ENCODE results near the gene HHIP. TPM values are rescaled to one million over a fixed set of nuclear protein-coding genes. Genes with fewer than 3 reads are reported as not detected.

HHIP gene
- polyA plus RNA-seq, 1 donor: 18.6 TPM

- no peaks in the 10 kb centered on the region for H3K36me3 ChIP-seq (ENCODE audit: control insufficient read depth, insufficient read depth, low read length)
- no peak overlapping the region for H3K4me3 ChIP-seq (ENCODE audit: low read length)
- 63% methylated on average over 2 of the region's 6 CpGs for WGBS (ENCODE audit: insufficient coverage, low lambda C conversion rate)
- H3K9me3 ChIP-seq (ENCODE audit: control insufficient read depth, low read depth, low read length): no peaks in the 10 kb centered on the region
- no peaks in the 10 kb centered on the region for H3K27me3 ChIP-seq (ENCODE audit: control insufficient read depth, insufficient read depth, low read length)
- H3K4me1 ChIP-seq (ENCODE audit: control insufficient read depth, insufficient read depth, low read length): no peaks in the 10 kb centered on the region
- DNase-seq: no peak
- H3K27ac ChIP-seq (ENCODE audit: low read length): no peak overlapping the region
Observed at GRCh38 chr4:144705601-144706590, 59.9 kb downstream of the HHIP start.

GRCh38 chr4:144709159-144709558 is 63.2 kb downstream of the HHIP start:
- WGBS (ENCODE audit: insufficient coverage, low lambda C conversion rate): no CpG with 5 or more reads among the region's 2 CpGs

DNA sequence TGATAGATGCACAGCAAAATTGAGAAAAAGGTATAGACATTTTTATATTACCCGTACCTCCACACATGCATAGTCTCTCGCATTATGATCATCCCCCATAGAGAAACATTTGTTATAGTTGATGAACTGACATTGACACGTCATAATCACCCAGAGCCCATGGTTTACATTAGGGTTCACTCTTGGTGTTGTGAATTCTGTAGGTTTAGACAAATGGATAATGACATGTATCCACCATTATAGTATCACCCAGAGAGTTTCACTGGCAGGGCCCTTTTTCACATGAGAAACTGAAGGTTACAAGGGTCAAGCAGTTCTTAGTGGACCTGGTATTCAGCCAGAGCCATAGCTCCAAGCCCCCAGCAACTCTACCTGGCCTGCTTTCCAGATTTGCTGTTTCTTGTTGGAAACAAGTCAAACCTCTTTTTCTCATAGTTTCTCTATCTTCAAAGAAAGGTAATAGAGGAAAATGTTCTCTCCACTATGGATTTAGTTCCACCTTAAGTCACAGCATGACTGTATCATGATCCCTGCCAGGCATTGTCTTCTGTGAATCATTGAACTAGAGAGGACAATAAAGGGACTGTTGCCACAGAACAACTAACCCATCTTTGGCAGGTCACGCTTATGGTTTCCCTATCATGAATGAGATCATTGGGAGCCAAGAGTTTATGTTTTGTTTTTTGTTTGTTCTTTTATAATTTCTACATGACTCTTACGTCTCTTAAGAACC is 64.0 kb downstream of the HHIP start:
- no peaks in the 10 kb centered on the region for H3K36me3 ChIP-seq (ENCODE audit: control insufficient read depth, insufficient read depth, low read length)
- no peak overlapping the region for H3K4me3 ChIP-seq (ENCODE audit: low read length)
- WGBS (ENCODE audit: insufficient coverage, low lambda C conversion rate): 93% methylated on average over 4 of the region's 5 CpGs
- H3K9me3 ChIP-seq (ENCODE audit: control insufficient read depth, low read depth, low read length): no peaks in the 10 kb centered on the region
- no peaks in the 10 kb centered on the region for H3K27me3 ChIP-seq (ENCODE audit: control insufficient read depth, insufficient read depth, low read length)
- no peak for DNase-seq
- no peaks in the 10 kb centered on the region for H3K4me1 ChIP-seq (ENCODE audit: control insufficient read depth, insufficient read depth, low read length)
- H3K27ac ChIP-seq (ENCODE audit: low read length): no peak overlapping the region

More at GRCh38 chr4:144709159-144709558, 63.2 kb downstream of the HHIP start:
- Histone ChIP-seq H3K27ac (ENCODE audit: low read length) (no peak overlapping the region), H3K9me3 (ENCODE audit: control insufficient read depth, low read depth, low read length) (no peaks in the 10 kb centered on the region), H3K4me3 (ENCODE audit: low read length) (no peak overlapping the region), H3K36me3 (ENCODE audit: control insufficient read depth, insufficient read depth, low read length) (no peaks in the 10 kb centered on the region), H3K27me3 (ENCODE audit: control insufficient read depth, insufficient read depth, low read length) (no peaks in the 10 kb centered on the region), H3K4me1 (ENCODE audit: control insufficient read depth, insufficient read depth, low read length) (no peaks in the 10 kb centered on the region)
- DNase-seq: no peak

DNA sequence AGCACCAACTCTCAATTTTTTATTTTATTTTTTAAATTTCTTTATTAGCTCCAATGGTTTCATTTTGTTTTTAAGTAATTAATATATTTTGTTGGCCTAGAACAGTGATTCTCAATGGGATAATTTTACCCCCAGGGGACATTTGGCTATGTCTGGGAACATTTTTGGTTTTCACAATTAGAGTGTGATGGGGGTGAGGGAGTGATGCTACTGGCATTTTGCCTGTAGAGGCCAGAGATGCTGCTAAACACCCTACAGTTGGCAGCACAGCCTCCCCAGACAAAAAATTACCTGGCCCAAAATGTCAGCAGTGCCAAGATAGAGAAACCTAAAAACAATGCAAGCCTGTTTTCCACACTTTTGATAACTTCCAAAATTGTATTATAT is 64.6 kb downstream of the HHIP start:
- no peaks in the 10 kb centered on the region for H3K4me1 ChIP-seq (ENCODE audit: control insufficient read depth, insufficient read depth, low read length)
- H3K27me3 ChIP-seq (ENCODE audit: control insufficient read depth, insufficient read depth, low read length): no peaks in the 10 kb centered on the region
- no peak overlapping the region for H3K27ac ChIP-seq (ENCODE audit: low read length)
- no peaks in the 10 kb centered on the region for H3K9me3 ChIP-seq (ENCODE audit: control insufficient read depth, low read depth, low read length)
- no peak overlapping the region for H3K4me3 ChIP-seq (ENCODE audit: low read length)
- no peak for DNase-seq
- H3K36me3 ChIP-seq (ENCODE audit: control insufficient read depth, insufficient read depth, low read length): no peaks in the 10 kb centered on the region

- Histone ChIP-seq H3K36me3 (ENCODE audit: control insufficient read depth, insufficient read depth, low read length) (no peaks in the 10 kb centered on the region), H3K9me3 (ENCODE audit: control insufficient read depth, low read depth, low read length) (no peaks in the 10 kb centered on the region), H3K27me3 (ENCODE audit: control insufficient read depth, insufficient read depth, low read length) (no peaks in the 10 kb centered on the region), H3K4me1 (ENCODE audit: control insufficient read depth, insufficient read depth, low read length) (no peaks in the 10 kb centered on the region), H3K27ac (ENCODE audit: low read length) (no peak overlapping the region), H3K4me3 (ENCODE audit: low read length) (no peak overlapping the region)
- WGBS (ENCODE audit: insufficient coverage, low lambda C conversion rate): 66% methylated on average over 2 of the region's 4 CpGs
- no peak for DNase-seq
Observed at GRCh38 chr4:144711700-144712456, 65.9 kb downstream of the HHIP start.

- H3K4me1 ChIP-seq (ENCODE audit: control insufficient read depth, insufficient read depth, low read length): no peaks in the 10 kb centered on the region
- no peak for DNase-seq
- no peaks in the 10 kb centered on the region for H3K27me3 ChIP-seq (ENCODE audit: control insufficient read depth, insufficient read depth, low read length)
- H3K27ac ChIP-seq (ENCODE audit: low read length): no peak overlapping the region
- WGBS (ENCODE audit: insufficient coverage, low lambda C conversion rate): 56% methylated on average over 3 of the region's 3 CpGs
- H3K4me3 ChIP-seq (ENCODE audit: low read length): no peak overlapping the region
- no peaks in the 10 kb centered on the region for H3K36me3 ChIP-seq (ENCODE audit: control insufficient read depth, insufficient read depth, low read length)
- H3K9me3 ChIP-seq (ENCODE audit: control insufficient read depth, low read depth, low read length): no peaks in the 10 kb centered on the region
Observed at GRCh38 chr4:144712775-144713174, 66.8 kb downstream of the HHIP start.

GRCh38 chr4:144714166-144714565 is 68.2 kb downstream of the HHIP start:
- H3K9me3 ChIP-seq (ENCODE audit: control insufficient read depth, low read depth, low read length): no peaks in the 10 kb centered on the region
- no peak overlapping the region for H3K4me3 ChIP-seq (ENCODE audit: low read length)
- WGBS (ENCODE audit: insufficient coverage, low lambda C conversion rate): no CpG with 5 or more reads among the region's 3 CpGs
- no peaks in the 10 kb centered on the region for H3K36me3 ChIP-seq (ENCODE audit: control insufficient read depth, insufficient read depth, low read length)
- no peaks in the 10 kb centered on the region for H3K4me1 ChIP-seq (ENCODE audit: control insufficient read depth, insufficient read depth, low read length)
- H3K27me3 ChIP-seq (ENCODE audit: control insufficient read depth, insufficient read depth, low read length): no peaks in the 10 kb centered on the region
- H3K27ac ChIP-seq (ENCODE audit: low read length): no peak overlapping the region
- DNase-seq: no peak

- DNase-seq: no peak
- Histone ChIP-seq H3K27ac (ENCODE audit: low read length) (no peak overlapping the region), H3K4me3 (ENCODE audit: low read length) (no peak overlapping the region), H3K27me3 (ENCODE audit: control insufficient read depth, insufficient read depth, low read length) (no peaks in the 10 kb centered on the region), H3K36me3 (ENCODE audit: control insufficient read depth, insufficient read depth, low read length) (no peaks in the 10 kb centered on the region), H3K4me1 (ENCODE audit: control insufficient read depth, insufficient read depth, low read length) (no peaks in the 10 kb centered on the region), H3K9me3 (ENCODE audit: control insufficient read depth, low read depth, low read length) (no peaks in the 10 kb centered on the region)
- WGBS (ENCODE audit: insufficient coverage, low lambda C conversion rate): no CpG with 5 or more reads among the region's 2 CpGs
Observed at GRCh38 chr4:144715230-144715629, 69.3 kb downstream of the HHIP start.

- WGBS (ENCODE audit: insufficient coverage, low lambda C conversion rate): 90% methylated on average over 1 of the region's 5 CpGs
- DNase-seq: no peak
Observed at GRCh38 chr4:144716778-144717177, 70.8 kb downstream of the HHIP start.

GRCh38 chr4:144718958-144719512 is 73.1 kb downstream of the HHIP start:
- H3K27me3 ChIP-seq (ENCODE audit: control insufficient read depth, insufficient read depth, low read length): no peaks in the 10 kb centered on the region
- H3K4me3 ChIP-seq (ENCODE audit: low read length): no peak overlapping the region
- no peak for DNase-seq
- no peaks in the 10 kb centered on the region for H3K9me3 ChIP-seq (ENCODE audit: control insufficient read depth, low read depth, low read length)
- no peaks in the 10 kb centered on the region for H3K36me3 ChIP-seq (ENCODE audit: control insufficient read depth, insufficient read depth, low read length)
- WGBS (ENCODE audit: insufficient coverage, low lambda C conversion rate): no CpG with 5 or more reads among the region's 4 CpGs
- no peak overlapping the region for H3K27ac ChIP-seq (ENCODE audit: low read length)
- no peaks in the 10 kb centered on the region for H3K4me1 ChIP-seq (ENCODE audit: control insufficient read depth, insufficient read depth, low read length)

More at GRCh38 chr4:144716778-144717177, 70.8 kb downstream of the HHIP start:
- H3K4me1 ChIP-seq (ENCODE audit: control insufficient read depth, insufficient read depth, low read length): no peaks in the 10 kb centered on the region
- no peak overlapping the region for H3K27ac ChIP-seq (ENCODE audit: low read length)
- H3K36me3 ChIP-seq (ENCODE audit: control insufficient read depth, insufficient read depth, low read length): no peaks in the 10 kb centered on the region
- H3K9me3 ChIP-seq (ENCODE audit: control insufficient read depth, low read depth, low read length): no peaks in the 10 kb centered on the region
- H3K4me3 ChIP-seq (ENCODE audit: low read length): no peak overlapping the region
- no peaks in the 10 kb centered on the region for H3K27me3 ChIP-seq (ENCODE audit: control insufficient read depth, insufficient read depth, low read length)

Data from large intestine (tissue), 3 donors.